CD4-positive, alpha-beta T cell (primary cell): ENCODE data around the gene PRKCB. TPM values are rescaled to one million over a fixed set of nuclear protein-coding genes. Genes with fewer than 3 reads are reported as not detected.

Source experiments
- ATAC-seq: fragments of 200-7000 bp; cut with Tn5 transposase; one replicate; pipeline ENCODE4 v1.10.0; 2022; ENCODE audit warnings: mild to moderate bottlenecking; ENCODE audit not compliant: poor library complexity
- CTCF ChIA-PET: fragments of 350-600 bp; sonication (Branson Sonifier 250); formaldehyde crosslinking; loops from one replicate; lab custom pipeline; 2021; ENCODE audit warnings: antibody characterized with exemption, inconsistent platforms; lab: Charles Lee
- POLR2A ChIA-PET: fragments of 350-600 bp; sonication (Branson Sonifier 250); formaldehyde crosslinking; loops from one replicate; lab custom pipeline; 2021; ENCODE audit warnings: antibody characterized with exemption, inconsistent platforms; lab: Charles Lee
- DNase-seq, 14 experiments: peaks; one replicate each; pipeline ENCODE4 v3.0.0-alpha.2; 2013 to 2020; ENCODE audit warnings: mixed read lengths in 2 of 14
- H3K27ac ChIP-seq, 2 donors: one replicate each; pipeline versions ENCODE4 v1.5.1 to v1.7.0; 2013; ENCODE audit warnings: low read length in 2 of 2, low read depth in 1 of 2, mild to moderate bottlenecking in 1 of 2
- H3K27me3 ChIP-seq, 2 experiments: 1 replicate in 1 of 2; 2 replicates in 1 of 2; pipeline versions ENCODE4 v1.6.1 to v1.7.0; 2013; ENCODE audit warnings: low read length in 2 of 2, control low read depth in 1 of 2, mild to moderate bottlenecking in 1 of 2, moderate library complexity in 1 of 2; ENCODE audit not compliant: insufficient read depth in 2 of 2, control insufficient read depth in 1 of 2
- H3K36me3 ChIP-seq: one replicate; pipeline ENCODE4 v1.6.1; 2013; ENCODE audit warnings: low read length, control low read depth; ENCODE audit not compliant: insufficient read depth
- H3K4me1 ChIP-seq: one replicate; pipeline ENCODE4 v1.6.1; 2013; ENCODE audit warnings: low read length, control low read depth; ENCODE audit not compliant: insufficient read depth
- H3K4me3 ChIP-seq: one replicate; pipeline ENCODE4 v1.5.1; 2013; ENCODE audit warnings: mild to moderate bottlenecking, low read length, moderate library complexity
- H3K9me3 ChIP-seq, 2 experiments: 1 replicate in 1 of 2; 2 replicates in 1 of 2; pipeline versions ENCODE4 v1.6.1 to v1.7.0; 2013; ENCODE audit warnings: low read length in 2 of 2, mild to moderate bottlenecking in 2 of 2, control low read depth in 1 of 2, moderate library complexity in 1 of 2; ENCODE audit not compliant: control insufficient read depth in 1 of 2, insufficient read depth in 1 of 2
- H3K27ac Mint-ChIP-seq: one replicate; pipeline ENCODE4 v1.8.0; 2020; ENCODE audit warnings: mixed read lengths
- H3K27me3 Mint-ChIP-seq: one replicate; pipeline ENCODE4 v1.8.0; 2021; ENCODE audit warnings: mixed read lengths
- H3K36me3 Mint-ChIP-seq: one replicate; pipeline ENCODE4 v1.8.0; 2021; ENCODE audit warnings: low read depth, mixed read lengths
- H3K4me1 Mint-ChIP-seq: one replicate; pipeline ENCODE4 v1.8.0; 2021; ENCODE audit warnings: low read depth, mixed read lengths
- H3K4me3 Mint-ChIP-seq: one replicate; pipeline ENCODE4 v1.8.0; 2020; ENCODE audit warnings: mild to moderate bottlenecking, mixed read lengths
- H3K9me3 Mint-ChIP-seq: one replicate; pipeline ENCODE4 v1.8.0; 2020; ENCODE audit warnings: mixed read lengths
- CTCF ChIP-seq: fragments of 200-600 bp; IDR thresholded peaks from one replicate; pipeline ENCODE4 v1.8.0; 2022; ENCODE audit warnings: antibody characterized with exemption, mild to moderate bottlenecking
- intact Hi-C, 2 experiments: fragments of 100-400 bp; cut with DNase I in 1 of 2; cut with micrococcal nuclease in 1 of 2; formaldehyde crosslinking; loops; one replicate each; pipeline versions ENCODE4 v1.15.1 to v1.9.0; 2023 to 2025; cut with DNase I, micrococcal nuclease
- total RNA-seq, 174 experiments: library from RNA in 2 of 174; stranded (reverse) in 2 of 174; gene quantifications; one replicate each; pipeline ENCODE4 v1.2.3 and lab custom pipeline; 2021 to 2026

Gene PRKCB
- total RNA-seq, 2 experiments from 2014 or later = 64.7 TPM

GRCh38 chr16:24163935-24164334 is 328.2 kb downstream of the PRKCB start:
- ATAC-seq (no peak), DNase-seq (no peak)
- Histone ChIP-seq H3K4me1 (no peaks in the 10 kb centered on the region), H3K9me3 (no peaks in the 10 kb centered on the region), H3K27me3 (no peaks in the 10 kb centered on the region), H3K27ac (no peak overlapping the region), H3K36me3 (peaks cover 19% of the 10 kb centered on the region), H3K4me3 (no peak overlapping the region)
- Mint-ChIP-seq H3K36me3 (peaks cover 64% of the 10 kb centered on the region), H3K9me3 (no peaks in the 10 kb centered on the region), H3K4me3 (no peak overlapping the region), H3K27me3 (no peaks in the 10 kb centered on the region), H3K27ac (no peak overlapping the region), H3K4me1 (no peaks in the 10 kb centered on the region)
- no peak for TF ChIP-seq CTCF
- ChIA-PET POLR2A (no interaction called here), CTCF (no interaction called here)
- intact Hi-C loops = no loop called here

GRCh38 chr16:24164416-24164815 is 328.6 kb downstream of the PRKCB start:
- H3K4me3 Mint-ChIP-seq = no peak overlapping the region
- ChIA-PET POLR2A (no interaction called here), CTCF (no interaction called here)
- Histone ChIP-seq H3K4me1 (no peaks in the 10 kb centered on the region), H3K27ac (no peak overlapping the region), H3K4me3 (no peak overlapping the region), H3K9me3 (no peaks in the 10 kb centered on the region), H3K36me3 (peaks cover 21% of the 10 kb centered on the region), H3K27me3 (no peaks in the 10 kb centered on the region)
- peaks cover 65% of the 10 kb centered on the region for H3K36me3 Mint-ChIP-seq
- no peaks in the 10 kb centered on the region for H3K4me1 Mint-ChIP-seq
- no peak for ATAC-seq
- intact Hi-C loops = no loop called here
- DNase-seq = no peak
- no peak overlapping the region for H3K27ac Mint-ChIP-seq
- no peaks in the 10 kb centered on the region for H3K27me3 Mint-ChIP-seq
- H3K9me3 Mint-ChIP-seq = no peaks in the 10 kb centered on the region
- no peak for TF ChIP-seq CTCF

GRCh38 chr16:24165273-24165672 is 329.5 kb downstream of the PRKCB start:
- DNase-seq (no peak), ATAC-seq (no peak)
- Histone ChIP-seq H3K27ac (no peak overlapping the region), H3K4me1 (no peaks in the 10 kb centered on the region), H3K4me3 (no peak overlapping the region), H3K36me3 (peaks cover 24% of the 10 kb centered on the region), H3K27me3 (no peaks in the 10 kb centered on the region), H3K9me3 (no peaks in the 10 kb centered on the region)
- Mint-ChIP-seq H3K27ac (no peak overlapping the region), H3K4me1 (no peaks in the 10 kb centered on the region), H3K36me3 (peaks cover 65% of the 10 kb centered on the region), H3K9me3 (no peaks in the 10 kb centered on the region), H3K4me3 (no peak overlapping the region), H3K27me3 (no peaks in the 10 kb centered on the region)
- ChIA-PET POLR2A (no interaction called here), CTCF (no interaction called here)
- intact Hi-C loops = no loop called here
- TF ChIP-seq CTCF = no peak
